ACHN (cell line): ENCODE results near the gene NFXL1.

Source experiments
- DNase-seq: peaks from one replicate; pipeline ENCODE4 v3.0.0-alpha.2; 2015
- in situ Hi-C: cut with HindIII; loops from 2 replicates; pipeline ENCODE4 v1.10.0; 2017; ENCODE audit warnings: low sequenced_read_pairs, low pct_ligation_motif_present, low pct_unique_long_range_greater_than_20kb

The NFXL1 gene

DNA sequence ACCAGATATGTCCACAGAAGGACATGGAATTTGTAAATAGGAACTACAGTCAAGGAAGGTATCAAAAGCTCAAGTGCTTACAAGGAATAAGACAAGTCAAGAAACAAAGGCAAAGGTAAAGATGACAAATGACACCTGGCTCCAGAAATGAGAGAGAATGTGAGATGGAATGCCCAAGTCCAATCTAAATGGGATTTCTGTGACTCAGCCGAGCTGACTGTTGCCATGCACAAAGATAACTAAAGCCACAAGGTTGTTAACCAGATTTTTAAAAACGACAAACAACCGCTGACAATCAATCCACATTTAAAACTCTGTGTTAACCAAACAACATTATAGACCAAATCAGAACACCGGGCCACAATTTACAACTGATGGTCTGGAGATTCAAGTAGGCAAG, 1.1 kb downstream of the NFXL1 start:
- in situ Hi-C loops = no loop called here
- DNase-seq = peak; percentile 14

- DNase-seq = no peak
- in situ Hi-C loops = no loop called here
Measured at GRCh38 chr4:47907089-47907646, 7.2 kb downstream of the NFXL1 start.

- no peak for DNase-seq
- in situ Hi-C loops = no loop called here
Measured at GRCh38 chr4:47899639-47900038, 14.7 kb downstream of the NFXL1 start.

GRCh38 chr4:47891928-47892327, 22.5 kb downstream of the NFXL1 start:
- in situ Hi-C loops = no loop called here
- DNase-seq = no peak

- in situ Hi-C loops = no loop called here
- DNase-seq = no peak
Measured at GRCh38 chr4:47882228-47882627, 32.2 kb downstream of the NFXL1 start.

- in situ Hi-C loops = no loop called here
- DNase-seq = no peak
Measured at GRCh38 chr4:47879458-47879857, 34.9 kb downstream of the NFXL1 start.

- in situ Hi-C loops = no loop called here
- DNase-seq = no peak
Measured at GRCh38 chr4:47876784-47877546, 37.4 kb downstream of the NFXL1 start.

GRCh38 chr4:47876310-47876709, 38.1 kb downstream of the NFXL1 start:
- in situ Hi-C loops = no loop called here
- no peak for DNase-seq

DNA sequence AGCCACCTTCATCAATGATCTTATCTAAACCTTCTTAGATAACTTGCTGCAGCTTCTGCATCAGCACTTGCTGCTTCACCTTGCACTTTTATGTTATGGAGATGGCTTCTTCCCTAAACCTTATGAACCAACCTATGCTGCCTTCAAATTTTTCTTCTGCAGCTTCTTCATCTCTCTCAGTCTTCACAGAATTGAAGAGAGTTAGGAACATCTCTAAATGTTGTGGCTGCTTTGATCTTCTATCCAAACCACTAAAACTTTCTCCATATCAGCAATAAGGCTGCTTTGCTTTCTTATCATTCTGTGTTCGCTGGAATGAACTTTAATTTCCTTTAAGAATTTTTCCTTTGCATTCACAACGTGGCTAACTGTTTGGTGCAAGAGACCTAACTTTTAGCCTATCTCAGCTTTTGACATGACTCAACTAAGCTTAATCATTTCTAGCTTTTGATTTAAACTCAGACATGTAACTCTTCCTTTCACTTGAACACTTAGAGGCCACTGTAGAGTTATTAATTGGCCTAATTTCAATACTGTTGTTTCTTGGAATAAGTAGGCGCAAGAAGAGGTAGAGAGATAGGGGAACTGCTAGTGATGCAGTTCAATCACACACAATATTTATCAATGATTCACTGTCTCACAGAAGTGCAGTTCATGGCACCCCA, 40.4 kb downstream of the NFXL1 start:
- no peak for DNase-seq
- in situ Hi-C loops = no loop called here

DNA sequence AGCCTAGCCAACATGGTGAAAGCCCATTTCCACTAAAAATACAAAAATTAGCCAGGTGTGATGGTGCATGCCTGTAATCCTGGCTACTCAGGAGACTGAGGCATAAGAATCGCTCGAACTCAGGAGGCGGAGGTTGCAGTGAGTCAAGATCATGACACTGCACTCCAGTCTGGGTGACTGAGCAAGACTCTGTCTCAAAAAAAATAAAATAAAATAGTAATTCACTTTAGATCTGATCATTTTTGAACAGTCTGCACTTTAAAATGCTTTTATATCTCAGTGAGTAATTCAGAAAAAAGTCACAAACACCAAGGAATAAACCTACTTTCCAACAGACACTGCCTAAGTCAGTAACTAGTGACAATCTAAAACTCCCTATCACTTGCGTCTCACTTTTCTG, 50.9 kb downstream of the NFXL1 start:
- DNase-seq = no peak
- in situ Hi-C loops = no loop called here

DNA sequence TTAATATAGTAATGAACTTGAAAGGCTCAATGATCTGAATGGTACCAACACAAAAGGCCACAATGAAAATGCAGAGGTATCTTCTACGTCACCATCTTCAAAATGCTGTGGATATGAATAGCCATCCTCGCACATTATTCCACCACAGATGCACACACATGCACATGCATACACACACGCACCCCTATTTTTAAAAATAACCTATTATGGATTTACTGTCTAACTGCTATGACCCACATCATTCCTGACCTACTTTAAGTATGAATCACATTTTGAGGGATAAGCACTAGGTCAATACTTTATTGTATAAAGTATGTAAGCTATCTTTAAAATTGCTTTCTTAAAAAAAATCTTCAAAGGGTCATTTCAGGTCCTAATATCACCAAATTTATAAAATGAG, 52.1 kb downstream of the NFXL1 start:
- DNase-seq = peak; percentile 5
- in situ Hi-C loops = no loop called here

DNA sequence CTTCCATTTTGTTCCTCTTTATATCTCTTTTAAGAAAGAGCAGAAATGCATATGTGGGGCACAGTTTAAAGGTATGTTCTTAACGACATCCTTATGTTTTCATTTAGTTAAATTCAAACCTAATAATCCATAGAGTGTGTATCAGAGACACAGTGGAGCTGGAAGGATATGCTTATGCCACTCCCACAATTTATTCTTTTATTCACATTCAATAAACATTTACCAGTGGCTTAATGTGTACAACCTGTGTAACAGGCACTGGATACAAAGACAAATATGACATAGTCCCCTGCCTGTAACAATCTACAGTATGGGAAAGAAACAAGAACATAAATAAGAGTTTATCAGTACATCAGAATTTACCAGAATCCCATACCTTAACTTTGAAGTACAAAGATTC, 54.1 kb downstream of the NFXL1 start:
- in situ Hi-C loops = no loop called here
- DNase-seq = no peak

GRCh38 chr4:47858006-47858405, 56.4 kb downstream of the NFXL1 start:
- in situ Hi-C loops = no loop called here
- no peak for DNase-seq

DNA sequence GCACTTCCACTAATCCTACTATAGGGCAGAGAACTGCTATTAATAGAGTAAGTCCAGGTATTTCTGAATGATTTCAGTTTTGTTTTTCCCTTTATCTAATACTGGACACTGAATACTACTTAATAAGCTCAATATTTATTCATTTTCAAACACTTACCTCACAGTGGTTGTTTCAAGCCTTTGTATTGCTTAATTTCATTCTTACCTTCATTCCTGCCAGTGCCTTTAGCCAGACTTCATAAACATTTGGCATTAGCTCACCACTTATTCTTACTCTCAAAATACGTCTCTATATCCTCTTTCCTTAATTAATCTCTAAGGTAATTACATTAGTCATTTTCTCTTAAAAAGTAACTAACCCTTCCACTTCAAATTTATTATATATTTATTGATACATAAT, 57.7 kb downstream of the NFXL1 start:
- in situ Hi-C loops = no loop called here
- no peak for DNase-seq

DNA sequence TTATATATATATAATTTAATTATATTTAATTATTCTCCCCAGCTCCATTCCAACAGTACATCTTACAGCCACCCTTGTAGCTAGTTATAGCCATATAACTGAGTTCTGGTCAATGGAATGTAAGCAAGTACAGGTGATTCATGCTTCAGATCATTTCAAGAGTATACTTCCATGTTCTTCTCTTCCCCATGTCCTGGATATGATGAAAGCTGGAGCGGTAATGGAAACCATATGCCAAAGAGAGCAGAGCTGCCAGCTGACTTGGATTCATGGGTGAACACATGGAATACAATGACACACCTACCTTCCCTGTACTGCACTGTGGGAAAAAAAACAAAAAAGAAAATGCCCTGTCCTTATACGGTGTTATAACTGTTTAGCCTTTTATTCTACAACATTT, 59.0 kb downstream of the NFXL1 start:
- in situ Hi-C loops = no loop called here
- no peak for DNase-seq

DNA sequence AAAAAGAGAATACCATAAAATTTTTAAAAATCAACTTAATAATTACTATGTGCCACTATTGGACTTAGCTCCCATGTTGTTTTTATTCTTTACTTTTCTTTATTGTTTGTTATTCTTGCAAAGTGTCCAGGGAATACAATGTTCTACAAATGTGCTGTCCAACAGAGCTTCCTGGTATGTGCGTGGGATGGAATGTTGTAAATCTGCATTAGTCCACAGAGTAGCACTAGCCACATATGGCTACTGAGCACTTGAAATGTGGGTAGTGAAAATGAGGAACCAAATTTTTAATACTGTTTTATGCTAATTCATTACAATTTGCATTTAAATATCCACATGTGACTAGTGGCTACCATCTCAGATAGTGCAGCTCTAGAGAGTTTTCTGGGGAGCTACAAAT, 62.2 kb downstream of the NFXL1 start:
- in situ Hi-C loops = no loop called here
- no peak for DNase-seq

DNA sequence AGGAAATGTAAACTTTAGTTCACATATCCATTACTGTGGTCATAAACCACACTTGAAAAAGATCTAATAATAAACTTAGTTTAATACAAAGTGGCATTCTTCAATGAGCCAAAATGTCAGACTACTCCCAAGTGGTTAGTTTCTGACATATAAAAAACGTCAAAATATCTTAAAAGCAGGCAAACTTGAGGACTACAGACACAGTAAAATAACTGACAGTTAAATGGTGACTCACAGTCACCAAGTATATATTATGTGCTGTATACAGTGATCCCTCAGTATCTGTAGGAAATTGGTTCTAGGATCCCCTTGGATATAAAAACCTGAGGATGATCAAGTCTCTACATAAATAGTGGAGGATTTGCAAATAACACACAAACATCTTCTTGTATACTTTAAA, 64.9 kb downstream of the NFXL1 start:
- in situ Hi-C loops = no loop called here
- no peak for DNase-seq

DNA sequence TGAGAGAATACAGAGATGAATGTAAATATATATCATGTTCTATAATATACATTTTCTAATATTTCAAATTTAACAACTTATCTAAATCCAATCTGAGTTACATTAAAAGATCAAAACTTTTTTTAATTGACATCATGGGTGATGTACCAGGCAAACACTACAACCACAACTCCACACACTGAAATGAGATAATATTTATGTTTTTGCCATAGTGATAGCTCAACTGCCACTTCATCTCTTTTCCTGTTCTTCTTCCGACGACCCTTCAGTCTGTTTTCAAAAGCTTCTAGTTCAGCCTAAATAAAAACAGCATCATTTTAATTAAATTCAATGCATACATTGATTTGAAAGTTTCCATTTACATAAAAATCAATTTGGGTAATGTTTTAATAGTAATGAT, 66.3 kb downstream of the NFXL1 start:
- DNase-seq = no peak
- in situ Hi-C loops = no loop called here

DNA sequence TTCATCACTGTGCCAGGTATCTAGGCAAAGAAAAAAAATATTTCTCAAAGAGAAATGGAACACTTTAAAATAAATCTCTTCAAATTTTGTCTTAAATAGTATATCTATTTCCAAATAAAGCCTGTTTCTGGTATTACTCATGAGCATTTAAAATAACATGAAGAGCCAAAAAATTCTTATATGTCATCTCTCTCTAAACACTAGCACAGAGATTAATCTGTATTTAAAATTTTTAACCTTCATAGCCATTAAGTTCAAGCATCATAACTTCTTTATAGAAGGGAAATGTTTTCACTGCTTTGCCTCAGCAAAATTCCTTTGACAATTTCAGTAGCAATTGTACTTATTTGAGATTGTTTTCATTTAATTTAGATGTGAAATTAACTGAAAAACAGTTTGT, 71.4 kb downstream of the NFXL1 start:
- DNase-seq = no peak
- in situ Hi-C loops = no loop called here

DNA sequence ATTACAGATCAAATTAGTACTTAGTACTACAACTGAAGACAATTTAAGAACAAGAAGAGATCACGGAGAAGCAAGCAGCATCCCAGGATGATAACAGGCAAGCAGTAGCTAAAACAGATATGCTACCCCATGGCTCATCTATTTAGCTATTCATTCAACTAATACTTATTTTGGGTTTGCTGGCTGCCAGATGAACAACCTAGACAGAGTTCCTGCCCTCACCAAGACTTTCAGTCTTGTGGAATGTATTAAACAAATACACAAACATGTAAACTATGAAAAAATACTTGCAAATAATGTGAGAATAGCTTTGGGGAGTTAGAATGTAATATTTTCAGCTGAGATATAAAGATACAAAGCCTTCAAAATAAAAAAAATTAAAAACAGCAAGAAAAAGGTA, 74.1 kb downstream of the NFXL1 start:
- in situ Hi-C loops = no loop called here

More for the DNA sequence above, 74.1 kb downstream of the NFXL1 start:
- DNase-seq = no peak
